Measurements from ENCODE around the gene PGK2.
A peak's percentile ranks its signal among the peaks of the same experiment; 100 is the strongest.

The PGK2 gene

DNA sequence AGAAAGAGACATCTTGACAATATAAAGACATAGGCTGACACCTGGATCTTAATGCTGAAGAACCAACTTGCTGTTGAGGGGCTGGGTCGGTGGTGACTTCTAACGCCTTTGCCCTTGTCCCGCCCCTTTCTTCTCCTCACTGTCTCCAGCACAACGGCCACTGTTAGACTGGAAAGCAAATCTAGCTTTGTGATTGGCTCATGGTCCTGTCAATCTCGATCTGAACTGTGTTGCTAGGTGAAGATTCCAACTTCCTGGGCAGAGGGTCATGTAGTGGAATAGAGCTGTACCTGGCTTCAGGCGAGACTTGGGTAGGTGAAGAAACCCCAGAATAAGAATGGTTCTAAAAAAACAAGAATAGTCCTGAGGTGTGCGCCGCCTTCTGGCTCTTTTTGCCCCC, at the start of gene PGK2:
PGK2 (minus strand) TSS at position 110 of the 400 bp plus-strand sequence; CDS start at position 12, 98 bp downstream.
- ATAC-seq = peak; percentile 61; the same call in 2 of the 3 replicates
- no peak for TF ChIP-seq ESRRG (CRISPR knock-in tag; IDR thresholded peaks at IDR 0.05)
- no peak for TF ChIP-seq ZNF565 (CRISPR knock-in tag; conservative IDR thresholded peaks at IDR 0.05; ENCODE audit: low read depth)
- no peak for TF ChIP-seq ZFP30 (CRISPR knock-in tag; IDR thresholded peaks at IDR 0.05)
- TF ChIP-seq ARNTL (CRISPR knock-in tag; IDR thresholded peaks at IDR 0.05; ENCODE audit: borderline replicate concordance, low read depth) = no peak
- TF ChIP-seq CSDC2 (CRISPR knock-in tag; IDR thresholded peaks at IDR 0.05) = no peak
- no peak for TF ChIP-seq ISL1 (CRISPR knock-in tag; IDR thresholded peaks at IDR 0.05)
- TF ChIP-seq ZC3H10 (CRISPR knock-in tag; IDR thresholded peaks at IDR 0.05) = no peak
- TF ChIP-seq GLIS3 (CRISPR knock-in tag; IDR thresholded peaks at IDR 0.05) = no peak
- no peak for TF ChIP-seq SNAI2 (CRISPR knock-in tag; IDR thresholded peaks at IDR 0.05)
- TF ChIP-seq TOX (CRISPR knock-in tag; IDR thresholded peaks at IDR 0.05; ENCODE audit: borderline replicate concordance) = no peak
- no peak for TF ChIP-seq PPARA (CRISPR knock-in tag; IDR thresholded peaks at IDR 0.05; ENCODE audit: borderline replicate concordance)
- TF ChIP-seq, protein P1, sequence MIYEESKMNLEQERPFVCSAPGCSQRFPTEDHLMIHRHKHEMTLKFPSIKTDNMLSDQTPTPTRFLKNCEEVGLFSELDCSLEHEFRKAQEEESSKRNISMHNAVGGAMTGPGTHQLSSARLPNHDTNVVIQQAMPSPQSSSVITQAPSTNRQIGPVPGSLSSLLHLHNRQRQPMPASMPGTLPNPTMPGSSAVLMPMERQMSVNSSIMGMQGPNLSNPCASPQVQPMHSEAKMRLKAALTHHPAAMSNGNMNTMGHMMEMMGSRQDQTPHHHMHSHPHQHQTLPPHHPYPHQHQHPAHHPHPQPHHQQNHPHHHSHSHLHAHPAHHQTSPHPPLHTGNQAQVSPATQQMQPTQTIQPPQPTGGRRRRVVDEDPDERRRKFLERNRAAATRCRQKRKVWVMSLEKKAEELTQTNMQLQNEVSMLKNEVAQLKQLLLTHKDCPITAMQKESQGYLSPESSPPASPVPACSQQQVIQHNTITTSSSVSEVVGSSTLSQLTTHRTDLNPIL (CRISPR knock-in tag; IDR thresholded peaks at IDR 0.05; ENCODE audit: low read depth) = no peak
- TF ChIP-seq ZNF70 (CRISPR knock-in tag; IDR thresholded peaks at IDR 0.05) = no peak
- TF ChIP-seq ZFP3 (CRISPR knock-in tag; IDR thresholded peaks at IDR 0.05) = no peak
- no peak for TF ChIP-seq ZNF8 (CRISPR knock-in tag; IDR thresholded peaks at IDR 0.05)
- TF ChIP-seq, protein P2, sequence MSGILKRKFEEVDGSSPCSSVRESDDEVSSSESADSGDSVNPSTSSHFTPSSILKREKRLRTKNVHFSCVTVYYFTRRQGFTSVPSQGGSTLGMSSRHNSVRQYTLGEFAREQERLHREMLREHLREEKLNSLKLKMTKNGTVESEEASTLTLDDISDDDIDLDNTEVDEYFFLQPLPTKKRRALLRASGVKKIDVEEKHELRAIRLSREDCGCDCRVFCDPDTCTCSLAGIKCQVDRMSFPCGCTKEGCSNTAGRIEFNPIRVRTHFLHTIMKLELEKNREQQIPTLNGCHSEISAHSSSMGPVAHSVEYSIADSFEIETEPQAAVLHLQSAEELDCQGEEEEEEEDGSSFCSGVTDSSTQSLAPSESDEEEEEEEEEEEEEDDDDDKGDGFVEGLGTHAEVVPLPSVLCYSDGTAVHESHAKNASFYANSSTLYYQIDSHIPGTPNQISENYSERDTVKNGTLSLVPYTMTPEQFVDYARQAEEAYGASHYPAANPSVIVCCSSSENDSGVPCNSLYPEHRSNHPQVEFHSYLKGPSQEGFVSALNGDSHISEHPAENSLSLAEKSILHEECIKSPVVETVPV (CRISPR knock-in tag; IDR thresholded peaks at IDR 0.05) = no peak

DNA sequence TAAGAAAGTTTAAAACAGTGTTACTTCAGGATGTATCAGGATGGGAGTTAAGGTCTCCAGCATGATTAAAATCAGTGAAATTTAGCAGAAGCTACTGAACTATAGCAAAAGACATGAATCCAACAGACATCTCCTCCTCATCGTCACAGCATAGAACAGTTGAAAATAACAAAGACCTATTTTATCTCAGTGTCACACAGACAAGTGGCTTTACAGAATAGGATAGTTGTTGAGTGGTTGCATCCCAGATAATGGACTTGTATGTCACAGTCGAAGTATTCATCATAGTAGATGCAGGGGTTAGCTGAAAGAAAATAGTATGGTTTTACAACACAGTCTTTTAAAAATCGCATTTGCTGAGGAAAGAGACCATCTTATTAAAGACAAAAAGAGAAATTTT, 48.1 kb upstream of the PGK2 start:
- no peak for ATAC-seq
- TF ChIP-seq ISL1 (CRISPR knock-in tag; IDR thresholded peaks at IDR 0.05) (no peak), ZFP30 (CRISPR knock-in tag; IDR thresholded peaks at IDR 0.05) (no peak), ESRRG (CRISPR knock-in tag; IDR thresholded peaks at IDR 0.05) (no peak), ZNF70 (CRISPR knock-in tag; IDR thresholded peaks at IDR 0.05) (no peak), PPARA (CRISPR knock-in tag; IDR thresholded peaks at IDR 0.05; ENCODE audit: borderline replicate concordance) (no peak), TOX (CRISPR knock-in tag; IDR thresholded peaks at IDR 0.05; ENCODE audit: borderline replicate concordance) (no peak), TCF4 (CRISPR knock-in tag; IDR thresholded peaks at IDR 0.05; ENCODE audit: borderline replicate concordance) (no peak), PATZ1 (CRISPR knock-in tag; IDR thresholded peaks at IDR 0.05; ENCODE audit: borderline replicate concordance) (no peak), ZC3H10 (CRISPR knock-in tag; IDR thresholded peaks at IDR 0.05) (no peak), SNAI2 (CRISPR knock-in tag; IDR thresholded peaks at IDR 0.05) (no peak), ZNF565 (CRISPR knock-in tag; conservative IDR thresholded peaks at IDR 0.05; ENCODE audit: low read depth) (no peak), OSR1 (CRISPR knock-in tag; IDR thresholded peaks at IDR 0.05) (no peak), ZNF8 (CRISPR knock-in tag; IDR thresholded peaks at IDR 0.05) (no peak), ZFP3 (CRISPR knock-in tag; IDR thresholded peaks at IDR 0.05) (no peak)
- TF ChIP-seq, protein P1 (CRISPR knock-in tag; IDR thresholded peaks at IDR 0.05; ENCODE audit: low read depth) = no peak
- TF ChIP-seq, protein P2 (CRISPR knock-in tag; IDR thresholded peaks at IDR 0.05) = no peak
- TF ChIP-seq, protein P3, sequence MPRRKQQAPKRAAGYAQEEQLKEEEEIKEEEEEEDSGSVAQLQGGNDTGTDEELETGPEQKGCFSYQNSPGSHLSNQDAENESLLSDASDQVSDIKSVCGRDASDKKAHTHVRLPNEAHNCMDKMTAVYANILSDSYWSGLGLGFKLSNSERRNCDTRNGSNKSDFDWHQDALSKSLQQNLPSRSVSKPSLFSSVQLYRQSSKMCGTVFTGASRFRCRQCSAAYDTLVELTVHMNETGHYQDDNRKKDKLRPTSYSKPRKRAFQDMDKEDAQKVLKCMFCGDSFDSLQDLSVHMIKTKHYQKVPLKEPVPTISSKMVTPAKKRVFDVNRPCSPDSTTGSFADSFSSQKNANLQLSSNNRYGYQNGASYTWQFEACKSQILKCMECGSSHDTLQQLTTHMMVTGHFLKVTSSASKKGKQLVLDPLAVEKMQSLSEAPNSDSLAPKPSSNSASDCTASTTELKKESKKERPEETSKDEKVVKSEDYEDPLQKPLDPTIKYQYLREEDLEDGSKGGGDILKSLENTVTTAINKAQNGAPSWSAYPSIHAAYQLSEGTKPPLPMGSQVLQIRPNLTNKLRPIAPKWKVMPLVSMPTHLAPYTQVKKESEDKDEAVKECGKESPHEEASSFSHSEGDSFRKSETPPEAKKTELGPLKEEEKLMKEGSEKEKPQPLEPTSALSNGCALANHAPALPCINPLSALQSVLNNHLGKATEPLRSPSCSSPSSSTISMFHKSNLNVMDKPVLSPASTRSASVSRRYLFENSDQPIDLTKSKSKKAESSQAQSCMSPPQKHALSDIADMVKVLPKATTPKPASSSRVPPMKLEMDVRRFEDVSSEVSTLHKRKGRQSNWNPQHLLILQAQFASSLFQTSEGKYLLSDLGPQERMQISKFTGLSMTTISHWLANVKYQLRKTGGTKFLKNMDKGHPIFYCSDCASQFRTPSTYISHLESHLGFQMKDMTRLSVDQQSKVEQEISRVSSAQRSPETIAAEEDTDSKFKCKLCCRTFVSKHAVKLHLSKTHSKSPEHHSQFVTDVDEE (CRISPR knock-in tag; IDR thresholded peaks at IDR 0.05) = no peak
- TF ChIP-seq, protein P4, sequence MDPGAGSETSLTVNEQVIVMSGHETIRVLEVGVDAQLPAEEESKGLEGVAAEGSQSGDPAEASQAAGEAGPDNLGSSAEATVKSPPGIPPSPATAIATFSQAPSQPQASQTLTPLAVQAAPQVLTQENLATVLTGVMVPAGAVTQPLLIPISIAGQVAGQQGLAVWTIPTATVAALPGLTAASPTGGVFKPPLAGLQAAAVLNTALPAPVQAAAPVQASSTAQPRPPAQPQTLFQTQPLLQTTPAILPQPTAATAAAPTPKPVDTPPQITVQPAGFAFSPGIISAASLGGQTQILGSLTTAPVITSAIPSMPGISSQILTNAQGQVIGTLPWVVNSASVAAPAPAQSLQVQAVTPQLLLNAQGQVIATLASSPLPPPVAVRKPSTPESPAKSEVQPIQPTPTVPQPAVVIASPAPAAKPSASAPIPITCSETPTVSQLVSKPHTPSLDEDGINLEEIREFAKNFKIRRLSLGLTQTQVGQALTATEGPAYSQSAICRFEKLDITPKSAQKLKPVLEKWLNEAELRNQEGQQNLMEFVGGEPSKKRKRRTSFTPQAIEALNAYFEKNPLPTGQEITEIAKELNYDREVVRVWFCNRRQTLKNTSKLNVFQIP (CRISPR knock-in tag; IDR thresholded peaks at IDR 0.05; ENCODE audit: borderline replicate concordance, low read depth) = no peak
